GM12872 (cell line): ENCODE measurements around the gene CARD6.
A peak's percentile ranks its signal among the peaks of the same experiment; 100 is the strongest.

ENCODE experiments used
- TF ChIP-seq, protein P1 (sequence below): IDR thresholded peaks from 3 replicates; pipeline ENCODE4 v1.5.1; 2011; ENCODE audit warnings: low read depth, mild to moderate bottlenecking, low read length, moderate library complexity; ENCODE audit not compliant: insufficient read depth

The CARD6 gene

GRCh38 chr5:40877371-40877988 lies 36.3 kb downstream of the CARD6 start:
- TF ChIP-seq, protein P1, sequence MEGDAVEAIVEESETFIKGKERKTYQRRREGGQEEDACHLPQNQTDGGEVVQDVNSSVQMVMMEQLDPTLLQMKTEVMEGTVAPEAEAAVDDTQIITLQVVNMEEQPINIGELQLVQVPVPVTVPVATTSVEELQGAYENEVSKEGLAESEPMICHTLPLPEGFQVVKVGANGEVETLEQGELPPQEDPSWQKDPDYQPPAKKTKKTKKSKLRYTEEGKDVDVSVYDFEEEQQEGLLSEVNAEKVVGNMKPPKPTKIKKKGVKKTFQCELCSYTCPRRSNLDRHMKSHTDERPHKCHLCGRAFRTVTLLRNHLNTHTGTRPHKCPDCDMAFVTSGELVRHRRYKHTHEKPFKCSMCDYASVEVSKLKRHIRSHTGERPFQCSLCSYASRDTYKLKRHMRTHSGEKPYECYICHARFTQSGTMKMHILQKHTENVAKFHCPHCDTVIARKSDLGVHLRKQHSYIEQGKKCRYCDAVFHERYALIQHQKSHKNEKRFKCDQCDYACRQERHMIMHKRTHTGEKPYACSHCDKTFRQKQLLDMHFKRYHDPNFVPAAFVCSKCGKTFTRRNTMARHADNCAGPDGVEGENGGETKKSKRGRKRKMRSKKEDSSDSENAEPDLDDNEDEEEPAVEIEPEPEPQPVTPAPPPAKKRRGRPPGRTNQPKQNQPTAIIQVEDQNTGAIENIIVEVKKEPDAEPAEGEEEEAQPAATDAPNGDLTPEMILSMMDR = no peak

GRCh38 chr5:40879163-40879942 lies 38.2 kb downstream of the CARD6 start:
- TF ChIP-seq, protein P1 = no peak; the same call in 2 of the 3 replicates

DNA sequence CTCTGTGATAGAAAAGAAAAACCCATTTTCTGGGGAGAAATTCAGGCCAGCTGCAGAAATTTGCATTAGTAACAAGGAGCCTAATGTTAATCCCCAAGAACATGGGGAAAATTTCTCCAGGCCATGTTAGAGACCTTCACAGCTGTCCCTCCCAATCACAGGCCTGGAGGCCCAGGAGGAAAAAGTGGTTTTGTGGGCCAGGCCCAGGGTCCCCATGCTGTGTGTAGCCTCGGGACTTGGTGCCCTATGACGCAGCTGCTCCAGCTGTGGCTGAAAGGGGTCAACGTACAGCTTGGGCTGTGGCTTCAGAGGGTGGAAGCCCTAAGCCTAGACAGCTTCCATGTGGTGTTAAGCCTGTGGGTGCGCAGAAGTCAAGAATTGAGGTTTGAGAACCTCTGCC lies 41.1 kb downstream of the CARD6 start:
- TF ChIP-seq, protein P1 = no peak

- TF ChIP-seq, protein P1 = peak; percentile 99
These were observed 63.2 kb downstream of the CARD6 start for GRCh38 chr5:40904205-40904993.

DNA sequence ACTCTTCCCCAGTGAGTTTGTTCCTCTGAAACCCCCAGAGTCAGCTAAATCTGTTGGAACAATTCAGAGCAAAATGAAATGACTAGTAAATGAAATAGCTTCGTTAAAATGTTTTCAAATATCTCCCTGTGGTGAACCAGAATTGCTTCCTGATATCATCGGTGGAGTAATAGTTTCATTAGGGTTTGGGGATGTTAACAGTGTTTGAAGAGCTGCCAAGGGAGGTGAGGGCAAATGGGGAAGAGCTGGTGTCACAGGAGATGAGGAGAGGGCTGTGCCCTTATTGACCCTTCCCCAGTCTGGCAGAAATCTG lies 63.8 kb downstream of the CARD6 start:
- TF ChIP-seq, protein P1 = no peak

DNA sequence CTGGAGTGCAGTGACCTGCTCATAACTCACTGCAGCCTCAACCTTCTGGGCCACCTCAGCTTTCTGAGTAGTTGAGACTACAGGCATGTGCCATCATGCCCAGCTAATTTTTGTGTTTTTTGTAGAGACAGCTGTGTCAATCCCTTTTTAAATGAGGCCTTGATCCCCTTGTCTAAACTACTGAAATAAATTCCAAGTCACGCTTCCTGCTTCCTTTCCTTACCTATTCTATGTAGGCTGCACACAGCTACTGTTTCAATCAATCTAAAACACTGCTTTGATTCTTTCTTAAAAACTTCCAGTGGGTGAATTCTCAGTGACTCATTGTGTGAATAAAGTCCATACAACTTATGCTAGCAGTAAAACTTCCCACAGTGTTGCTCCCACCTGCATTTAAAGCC lies 65.2 kb downstream of the CARD6 start:
- TF ChIP-seq, protein P1 = no peak

- TF ChIP-seq, protein P1 = no peak
These were observed 68.1 kb downstream of the CARD6 start, which contains the start of gene C7 for GRCh38 chr5:40909264-40909663. Gene C7 (plus strand): TSS chr5:40909497. CDS start chr5:40909611, 114 bp downstream.
